ENCODE data around the gene AP2A1. TPM values are rescaled to one million over a fixed set of nuclear protein-coding genes. Genes with fewer than 3 reads are reported as not detected.

AP2A1 gene
- total RNA-seq, 1 donor, result 92.0 TPM

DNA sequence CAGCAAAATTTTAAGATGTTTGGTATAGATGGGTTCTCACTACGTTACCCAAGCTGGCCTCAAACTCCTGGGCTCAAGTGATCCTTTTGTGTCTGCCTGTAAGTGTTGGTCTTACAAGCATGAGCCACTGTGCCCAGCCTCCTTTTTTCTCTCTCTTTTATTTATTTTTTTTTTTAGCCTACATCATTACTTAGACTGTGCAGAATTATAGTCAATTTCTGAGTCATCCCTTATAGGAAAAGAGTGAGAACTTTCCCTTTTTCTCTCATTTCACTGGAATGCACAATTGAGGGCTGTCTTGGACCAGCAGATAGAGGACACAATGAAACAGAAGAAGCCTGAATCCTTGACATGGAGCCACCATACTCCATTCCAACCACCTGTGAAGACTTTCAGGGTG, 17.0 kb upstream of the AP2A1 start:
- DNase-seq (ENCODE audit: low read depth), result no peak

DNA sequence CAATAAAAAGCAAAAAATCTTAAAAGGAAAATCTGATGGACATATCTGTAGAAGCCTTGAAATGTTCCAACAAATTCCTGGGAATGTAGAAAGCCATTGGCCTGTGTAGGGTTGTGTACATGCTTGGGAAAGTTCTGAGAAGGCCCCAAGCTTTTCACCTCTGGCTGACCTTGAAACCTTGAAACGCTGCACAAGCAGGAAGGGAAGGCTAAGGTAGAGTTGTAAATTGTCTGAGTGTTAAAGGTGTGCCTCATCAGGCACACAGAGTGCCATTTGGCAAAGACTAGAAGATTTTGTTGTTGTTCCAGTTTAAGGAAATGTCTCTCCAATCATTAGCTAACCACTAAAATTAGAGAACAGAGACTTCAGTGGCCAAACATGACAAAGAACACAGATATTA, 14.1 kb upstream of the AP2A1 start:
- TF ChIP-seq, protein P1, sequence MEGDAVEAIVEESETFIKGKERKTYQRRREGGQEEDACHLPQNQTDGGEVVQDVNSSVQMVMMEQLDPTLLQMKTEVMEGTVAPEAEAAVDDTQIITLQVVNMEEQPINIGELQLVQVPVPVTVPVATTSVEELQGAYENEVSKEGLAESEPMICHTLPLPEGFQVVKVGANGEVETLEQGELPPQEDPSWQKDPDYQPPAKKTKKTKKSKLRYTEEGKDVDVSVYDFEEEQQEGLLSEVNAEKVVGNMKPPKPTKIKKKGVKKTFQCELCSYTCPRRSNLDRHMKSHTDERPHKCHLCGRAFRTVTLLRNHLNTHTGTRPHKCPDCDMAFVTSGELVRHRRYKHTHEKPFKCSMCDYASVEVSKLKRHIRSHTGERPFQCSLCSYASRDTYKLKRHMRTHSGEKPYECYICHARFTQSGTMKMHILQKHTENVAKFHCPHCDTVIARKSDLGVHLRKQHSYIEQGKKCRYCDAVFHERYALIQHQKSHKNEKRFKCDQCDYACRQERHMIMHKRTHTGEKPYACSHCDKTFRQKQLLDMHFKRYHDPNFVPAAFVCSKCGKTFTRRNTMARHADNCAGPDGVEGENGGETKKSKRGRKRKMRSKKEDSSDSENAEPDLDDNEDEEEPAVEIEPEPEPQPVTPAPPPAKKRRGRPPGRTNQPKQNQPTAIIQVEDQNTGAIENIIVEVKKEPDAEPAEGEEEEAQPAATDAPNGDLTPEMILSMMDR (IDR thresholded peaks at IDR 0.05; ENCODE audit: insufficient read depth, low read depth, low read length), result no peak
- DNase-seq (ENCODE audit: low read depth), result no peak
- H3K4me3 ChIP-seq (ENCODE audit: low read depth, low read length), result no peak overlapping the region

More for the DNA sequence above, 17.0 kb upstream of the AP2A1 start:
- no peak overlapping the region for H3K4me3 ChIP-seq (ENCODE audit: low read depth, low read length)
- TF ChIP-seq, protein P1 (IDR thresholded peaks at IDR 0.05; ENCODE audit: insufficient read depth, low read depth, low read length), result no peak

DNA sequence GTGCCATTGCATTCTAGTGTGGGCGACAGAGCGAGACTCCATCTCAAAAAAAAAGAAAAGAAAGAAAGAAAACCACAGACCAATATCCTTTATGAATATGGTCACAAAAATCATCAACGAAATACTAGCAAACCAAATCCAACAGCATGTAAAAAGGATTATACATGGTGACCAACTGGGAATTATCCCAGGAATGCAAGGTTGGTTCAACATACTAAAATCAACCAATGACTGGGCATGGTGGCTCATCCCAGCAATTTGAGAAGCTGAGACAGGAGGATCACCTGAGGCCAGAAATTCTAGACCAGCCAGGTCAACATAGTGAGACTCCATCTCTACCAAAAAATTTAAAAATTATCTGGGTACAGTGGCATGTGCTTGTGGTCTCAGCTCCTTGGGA, 10.8 kb upstream of the AP2A1 start:
- no peak overlapping the region for H3K4me3 ChIP-seq (ENCODE audit: low read depth, low read length)
- TF ChIP-seq, protein P1 (IDR thresholded peaks at IDR 0.05; ENCODE audit: insufficient read depth, low read depth, low read length), result no peak
- no peak for DNase-seq (ENCODE audit: low read depth)

DNA sequence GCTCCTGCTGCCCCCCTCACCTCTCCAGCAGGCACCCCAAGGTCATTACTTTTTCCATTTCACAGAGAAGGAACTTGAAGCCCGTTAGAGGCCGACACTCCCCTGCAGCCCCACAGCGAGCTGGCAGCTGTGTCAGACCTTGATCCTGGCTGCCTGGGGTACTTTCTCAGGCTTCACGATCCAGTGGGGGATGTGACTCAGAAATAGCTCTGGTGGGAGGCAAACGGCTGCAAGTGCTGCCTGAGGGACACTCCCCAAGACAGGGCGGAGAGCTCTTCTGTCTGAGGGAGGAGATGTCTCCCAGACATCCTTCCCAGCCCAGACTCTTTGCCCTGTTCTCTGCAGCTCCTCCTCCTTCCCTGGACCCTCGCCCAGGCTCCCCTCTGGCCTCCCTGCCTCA, 8.5 kb upstream of the AP2A1 start:
- no peak overlapping the region for H3K4me3 ChIP-seq (ENCODE audit: low read depth, low read length)
- TF ChIP-seq, protein P1 (IDR thresholded peaks at IDR 0.05; ENCODE audit: insufficient read depth, low read depth, low read length), result no peak
- DNase-seq (ENCODE audit: low read depth), result peak; percentile 68

DNA sequence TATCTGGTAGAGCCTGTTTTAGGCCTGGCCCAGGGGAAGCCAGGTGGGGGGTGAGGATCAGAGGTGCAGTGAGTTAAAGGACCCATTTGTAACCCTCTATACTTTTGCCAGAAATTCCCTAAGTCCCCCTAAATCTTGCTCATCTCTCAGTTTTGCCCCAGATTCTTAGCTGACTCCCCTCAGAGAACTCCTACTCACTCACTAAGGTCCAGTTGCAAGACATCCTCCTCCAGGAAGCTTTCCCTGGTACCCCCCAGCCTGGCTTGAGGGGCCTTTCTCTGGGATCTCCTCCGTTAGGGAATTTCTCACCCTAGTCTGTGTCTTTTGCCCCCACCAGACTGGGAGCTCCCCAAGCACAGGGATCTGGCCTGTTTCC, 5.6 kb upstream of the AP2A1 start:
- TF ChIP-seq, protein P1 (IDR thresholded peaks at IDR 0.05; ENCODE audit: insufficient read depth, low read depth, low read length), result no peak
- DNase-seq (ENCODE audit: low read depth), result no peak
- H3K4me3 ChIP-seq (ENCODE audit: low read depth, low read length), result no peak overlapping the region

DNA sequence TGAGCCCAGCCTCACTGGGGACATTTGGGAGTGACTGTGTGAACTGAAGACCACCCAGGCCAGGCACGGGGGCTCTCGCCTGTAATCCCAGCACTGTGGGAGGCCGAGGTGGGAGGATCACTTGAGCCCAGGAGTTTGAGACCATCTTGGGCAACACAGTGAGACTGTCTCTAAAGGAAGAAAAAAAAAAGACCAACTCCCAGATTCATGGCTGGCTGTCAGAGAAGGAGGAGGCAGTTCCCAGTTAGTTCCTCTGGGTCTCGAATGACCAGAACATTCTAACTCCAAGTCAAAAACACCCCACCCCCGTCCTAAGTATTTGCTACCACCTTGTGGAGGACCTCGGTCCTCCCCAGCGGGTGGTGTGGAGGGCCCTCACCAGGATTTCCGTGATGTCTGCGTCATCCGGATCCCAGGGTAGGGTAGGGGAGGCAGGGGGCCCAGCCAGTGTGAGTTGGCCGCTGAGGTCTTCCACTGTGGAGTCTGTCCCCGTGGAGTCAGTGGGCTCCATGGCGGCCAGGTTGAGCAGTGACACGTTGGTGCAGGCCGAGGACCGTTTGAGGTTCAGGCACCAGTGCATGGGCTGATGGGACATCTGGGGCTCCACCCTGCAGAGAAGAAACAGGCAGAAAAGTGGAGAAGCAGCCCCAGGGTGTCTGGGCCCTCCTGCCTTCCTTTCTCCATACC, 5.0 kb upstream of the AP2A1 start:
- DNase-seq (ENCODE audit: low read depth), result peak; percentile 69
- no peak overlapping the region for H3K4me3 ChIP-seq (ENCODE audit: low read depth, low read length)
- TF ChIP-seq, protein P1 (IDR thresholded peaks at IDR 0.05; ENCODE audit: insufficient read depth, low read depth, low read length), result peak; percentile 47

DNA sequence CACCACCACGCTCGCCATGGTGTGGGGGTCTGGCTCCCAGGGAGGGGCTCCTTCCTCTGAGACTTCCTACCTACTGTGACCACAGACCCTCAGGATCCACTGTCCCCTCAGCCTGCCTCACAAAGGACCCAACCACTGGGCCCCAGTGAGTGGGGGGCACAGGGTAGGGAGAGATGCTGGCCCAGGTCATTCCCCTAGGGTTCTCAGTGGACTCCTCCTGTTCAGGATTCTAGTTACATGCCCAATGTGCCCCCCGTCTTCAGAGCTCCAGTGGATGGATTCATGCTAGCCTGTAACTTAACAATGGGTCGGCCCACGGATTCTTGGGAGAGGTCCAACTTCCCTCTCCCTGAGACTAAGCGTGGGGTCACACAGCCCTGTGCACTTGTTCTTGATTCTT, 3.6 kb upstream of the AP2A1 start, which contains the start of gene TSKS:
Gene TSKS (minus strand): TSS at position 77 of the 400 bp plus-strand sequence. CDS start 59 bp downstream, at position 18.
- TF ChIP-seq, protein P1 (IDR thresholded peaks at IDR 0.05; ENCODE audit: insufficient read depth, low read depth, low read length), result no peak
- no peak for DNase-seq (ENCODE audit: low read depth)
- H3K4me3 ChIP-seq (ENCODE audit: low read depth, low read length), result no peak within 1 kb of the TSS
